H1 (cell line): ENCODE data around the gene TRIM9. TPM values are rescaled to one million over a fixed set of nuclear protein-coding genes. Genes with fewer than 3 reads are reported as not detected.

Source experiments
- CTCF ChIA-PET: fragments of 300-600 bp; sonication (Branson Sonifier 250); formaldehyde crosslinking; loops from one replicate; lab custom pipeline; 2021; ENCODE audit not compliant: partially characterized antibody; lab: Charles Lee
- POLR2A ChIA-PET: fragments of 300-600 bp; sonication (Branson Sonifier 250); formaldehyde crosslinking; loops from one replicate; lab custom pipeline; 2021; ENCODE audit warnings: inconsistent platforms; ENCODE audit not compliant: partially characterized antibody; lab: Charles Lee
- DNase-seq, 2 experiments: peaks; one replicate each; pipeline versions ENCODE4 v3.0.0 to v3.0.0-alpha.2; 2010 to 2022; ENCODE audit warnings: low spot score in 2 of 2, low read depth in 1 of 2, mixed read lengths in 1 of 2
- FAIRE-seq: peaks from 2 replicates; lab custom pipeline; 2011; peaks lifted over from hg19 to GRCh38; lab: Jason Lieb, UNC
- H2AFZ ChIP-seq: 2 replicates; pipeline ENCODE4 v1.8.1; 2012; ENCODE audit warnings: low read length, inconsistent platforms
- H2AK5ac ChIP-seq: 2 replicates; pipeline ENCODE4 v1.6.1; 2013; ENCODE audit warnings: low read depth, low read length
- H2BK120ac ChIP-seq: replicated peaks from 2 replicates; pipeline ENCODE3; 2013; ENCODE audit warnings: low read depth, low read length, inconsistent platforms
- H2BK12ac ChIP-seq: 2 replicates; pipeline ENCODE4 v1.6.1; 2013; ENCODE audit warnings: low read depth, low read length
- H2BK15ac ChIP-seq: 2 replicates; pipeline ENCODE4 v1.6.1; 2013; ENCODE audit warnings: low read length
- H2BK20ac ChIP-seq: 2 replicates; pipeline ENCODE4 v1.6.1; 2013; ENCODE audit warnings: low read length
- H2BK5ac ChIP-seq: 2 replicates; pipeline ENCODE4 v1.6.1; 2013; ENCODE audit warnings: low read depth, low read length
- H3K14ac ChIP-seq: 2 replicates; pipeline ENCODE4 v1.6.1; 2013; ENCODE audit warnings: inconsistent platforms; ENCODE audit not compliant: insufficient read length
- H3K18ac ChIP-seq: 2 replicates; pipeline ENCODE4 v1.6.1; 2013; ENCODE audit warnings: low read length; ENCODE audit errors: extremely low read depth
- H3K23ac ChIP-seq: 2 replicates; pipeline ENCODE4 v1.6.1; 2013; ENCODE audit warnings: inconsistent platforms; ENCODE audit not compliant: insufficient read length
- H3K23me2 ChIP-seq: 2 replicates; pipeline ENCODE4 v1.6.1; 2013; ENCODE audit warnings: low read depth, low read length
- H3K27ac ChIP-seq: 2 replicates; pipeline ENCODE4 v1.6.1; 2011; ENCODE audit warnings: low read depth, low read length, inconsistent platforms
- H3K27me3 ChIP-seq, 4 experiments: replicated peaks in 1 of 4; 1 replicate in 1 of 4; 2 replicates in 3 of 4; pipeline versions ENCODE4 v1.6.1 to v1.8.1; 2011 to 2013; ENCODE audit warnings: low read length in 3 of 4, mild to moderate bottlenecking in 3 of 4, inconsistent platforms in 2 of 4, mixed read lengths in 2 of 4, moderate library complexity in 1 of 4; ENCODE audit not compliant: control insufficient read depth in 3 of 4, insufficient read depth in 3 of 4; ENCODE audit errors: extremely low read depth in 1 of 4
- H3K36me3 ChIP-seq, 4 experiments: 2 replicates each; pipeline versions ENCODE4 v1.6.1 to v1.8.1; 2011 to 2013; ENCODE audit warnings: mild to moderate bottlenecking in 4 of 4, low read length in 3 of 4, moderate library complexity in 2 of 4, control low read depth in 1 of 4, inconsistent platforms in 1 of 4; ENCODE audit not compliant: insufficient read depth in 4 of 4, control insufficient read depth in 2 of 4
- H3K4ac ChIP-seq: replicated peaks from 2 replicates; pipeline ENCODE3; 2013; ENCODE audit warnings: low read length, low read depth, mixed read lengths, inconsistent platforms; ENCODE audit not compliant: insufficient read length
- H3K4me1 ChIP-seq, 4 experiments: replicated peaks in 1 of 4; 1 replicate in 1 of 4; 2 replicates in 3 of 4; pipeline versions ENCODE4 v1.6.1 to v1.8.1; 2011 to 2013; ENCODE audit warnings: low read length in 3 of 4, inconsistent platforms in 2 of 4, mixed read lengths in 1 of 4; ENCODE audit not compliant: insufficient read depth in 4 of 4, control insufficient read depth in 3 of 4
- H3K4me2 ChIP-seq, 2 experiments: 2 replicates each; pipeline versions ENCODE4 v1.6.1 to v1.8.1; 2011 to 2013; ENCODE audit warnings: low read depth in 2 of 2, low read length in 2 of 2, control low read depth in 1 of 2, inconsistent platforms in 1 of 2, mild to moderate bottlenecking in 1 of 2; ENCODE audit not compliant: insufficient read depth in 1 of 2
- H3K4me3 ChIP-seq, 4 experiments: fragments of 200-600, 300-600 bp in 1 of 4; sonication (generic), shearing (Covaris generic), sonication (Bioruptor Twin) in 1 of 4; 2 replicates each; pipeline versions ENCODE4 v1.5.1 to v1.8.1; 2011 to 2016; ENCODE audit warnings: low read length in 4 of 4, low read depth in 3 of 4, control low read depth in 2 of 4, inconsistent platforms in 2 of 4, mild to moderate bottlenecking in 2 of 4, mixed read lengths in 1 of 4, moderate library complexity in 1 of 4; ENCODE audit not compliant: insufficient read depth in 2 of 4; ENCODE audit errors: extremely low read depth in 1 of 4
- H3K56ac ChIP-seq: replicated peaks from 2 replicates; pipeline ENCODE3; 2013; ENCODE audit warnings: low read depth, mild to moderate bottlenecking, mixed read lengths, low read length, inconsistent platforms; ENCODE audit not compliant: insufficient read length
- H3K79me1 ChIP-seq: 2 replicates; pipeline ENCODE4 v1.6.1; 2013; ENCODE audit warnings: low read depth, low read length, control low read depth
- H3K79me2 ChIP-seq, 2 experiments: 2 replicates each; pipeline versions ENCODE4 v1.6.1 to v1.8.1; 2012 to 2013; ENCODE audit warnings: low read length in 2 of 2, mild to moderate bottlenecking in 2 of 2, inconsistent platforms in 1 of 2; ENCODE audit not compliant: insufficient read depth in 2 of 2, control insufficient read depth in 1 of 2
- H3K9ac ChIP-seq, 4 experiments: replicated peaks in 1 of 4; 1 replicate in 1 of 4; 2 replicates in 3 of 4; pipeline versions ENCODE4 v1.6.1 to v1.8.1; 2011 to 2013; ENCODE audit warnings: low read depth in 3 of 4, low read length in 3 of 4, control low read depth in 2 of 4, mild to moderate bottlenecking in 2 of 4, moderate library complexity in 2 of 4, inconsistent platforms in 1 of 4; ENCODE audit errors: extremely low read depth in 1 of 4
- H3K9me3 ChIP-seq, 2 experiments: 2 replicates each; pipeline versions ENCODE4 v1.6.1 to v1.8.1; 2012 to 2013; ENCODE audit warnings: mild to moderate bottlenecking in 2 of 2, moderate library complexity in 2 of 2, control low read depth in 1 of 2, inconsistent platforms in 1 of 2, low read depth in 1 of 2, low read length in 1 of 2, mixed read lengths in 1 of 2; ENCODE audit not compliant: insufficient read depth in 2 of 2
- H4K20me1 ChIP-seq, 2 experiments: replicated peaks in 1 of 2; 2 replicates each; pipeline versions ENCODE3 to v1.8.1; 2011 to 2013; ENCODE audit warnings: inconsistent platforms in 2 of 2, low read length in 2 of 2, mild to moderate bottlenecking in 1 of 2; ENCODE audit not compliant: insufficient read depth in 2 of 2, control insufficient read depth in 1 of 2
- H4K5ac ChIP-seq: 2 replicates; pipeline ENCODE4 v1.6.1; 2013; ENCODE audit warnings: low read length, low read depth, mixed read lengths, inconsistent platforms; ENCODE audit not compliant: insufficient read length
- H4K8ac ChIP-seq: 2 replicates; pipeline ENCODE4 v1.8.0; 2013; ENCODE audit warnings: mild to moderate bottlenecking, moderate library complexity, low read length, inconsistent platforms; ENCODE audit not compliant: insufficient read depth; ENCODE audit errors: extremely low read depth
- H4K91ac ChIP-seq: replicated peaks from 2 replicates; pipeline ENCODE3; 2013; ENCODE audit warnings: low read length, mixed read lengths, inconsistent platforms; ENCODE audit not compliant: insufficient read length
- ASH2L ChIP-seq: fragments of 200-600, 300-600 bp; sonication (generic); IDR thresholded peaks from one replicate; pipeline ENCODE4 v1.7.1; 2017; ENCODE audit warnings: low read length
- BACH1 ChIP-seq: IDR thresholded peaks from 2 replicates; pipeline ENCODE4 v1.6.1; 2012; ENCODE audit warnings: low read length, improper control_type of control experiment
- CBX5 ChIP-seq: fragments of 300-800, 300-1000 bp; sonication (generic); IDR thresholded peaks from 2 replicates; pipeline ENCODE4 v1.7.1; 2016; ENCODE audit warnings: antibody characterized with exemption, low read length, low read depth
- CHD2 ChIP-seq: IDR thresholded peaks from 2 replicates; pipeline ENCODE4 v1.6.1; 2012; ENCODE audit warnings: low read length, improper control_type of control experiment
- CREB1 ChIP-seq: IDR thresholded peaks from 2 replicates; pipeline ENCODE4 v1.6.1; 2012; ENCODE audit warnings: inconsistent platforms
- E2F6 ChIP-seq: IDR thresholded peaks from 2 replicates; pipeline ENCODE4 v1.6.1; 2012; ENCODE audit warnings: inconsistent platforms
- FOSL1 ChIP-seq: IDR thresholded peaks from 2 replicates; pipeline ENCODE4 v1.6.1; 2011; ENCODE audit warnings: mild to moderate bottlenecking, low read depth, low read length, moderate library complexity; ENCODE audit not compliant: insufficient read depth
- JUND ChIP-seq: IDR thresholded peaks from 2 replicates; pipeline ENCODE4 v1.6.1; 2011; ENCODE audit warnings: mild to moderate bottlenecking, improper control_type of control experiment, low read length
- MAX ChIP-seq: IDR thresholded peaks from 2 replicates; pipeline ENCODE4 v1.6.1; 2012; ENCODE audit warnings: inconsistent platforms
- RXRA ChIP-seq: IDR thresholded peaks from 2 replicates; pipeline ENCODE4 v1.6.1; 2011; ENCODE audit warnings: low read depth, mild to moderate bottlenecking, low read length, moderate library complexity; ENCODE audit not compliant: insufficient read depth
- SAP30 ChIP-seq: fragments of 300-600 bp; sonication (generic); IDR thresholded peaks from 2 replicates; pipeline ENCODE4 v1.7.1; 2012; ENCODE audit warnings: low read length, moderate library complexity, mild to moderate bottlenecking, inconsistent platforms; ENCODE audit not compliant: insufficient read depth, insufficient replicate concordance
- SIRT6 ChIP-seq: IDR thresholded peaks from one replicate; pipeline ENCODE4 v1.7.1; 2012; ENCODE audit warnings: low read length, inconsistent platforms
- ZNF274 ChIP-seq: IDR thresholded peaks from 2 replicates; pipeline ENCODE4 v1.7.0; 2012; ENCODE audit warnings: low read length, borderline replicate concordance; ENCODE audit errors: extremely low read depth
- WGBS, 2 experiments: shearing (Covaris generic) in 1 of 2; methylation state at CpG; one replicate each; pipeline versions ENCODE4 v1.1.6 to v1.1.7; 2013 to 2015; ENCODE audit warnings: low lambda C conversion rate in 2 of 2, mixed read lengths in 2 of 2, inconsistent platforms in 1 of 2, low coverage in 1 of 2, missing lambda C conversion rate in 1 of 2; ENCODE audit not compliant: insufficient replicate concordance in 2 of 2, insufficient coverage in 1 of 2, insufficient read length in 1 of 2; ENCODE audit errors: extremely low coverage in 1 of 2, missing lambda C conversion rate in 1 of 2; 5-methylcytosine and 5-hydroxymethylcytosine counted together
- polyA plus RNA-seq, 7 experiments: library from polyadenylated mRNA; depleted of rRNA in 3 of 7; stranded (reverse) in 5 of 7; unstranded in 2 of 7; fragments of >200 nt in 5 of 7; fragments of 200-250 nt in 2 of 7; gene quantifications; 1 replicate in 5 of 7; 2 replicates in 1 of 7; 4 replicates in 1 of 7; pipeline versions ENCODE4 v1.2.1 to v1.2.3, GENCODE V29; 2011 to 2013; ENCODE audit warnings: missing spikeins in 2 of 7, mixed read lengths in 2 of 7
- total RNA-seq: library from RNA; stranded (reverse); fragmentation: NEBNext Ultra II Directional; extraction: Animal tissue kit (Norgen Biotek cat#: 25700); gene quantifications from 2 replicates; pipeline ENCODE4 v1.2.1, GENCODE V29; 2021

TRIM9 gene
- total and polyA plus RNA-seq, 2 of the 8 experiments (the other 6 are each of a cell fraction or from before 2014, with no cell fraction given) = 2.7 to 5.4 TPM

GRCh38 chr14:51079489-51079888, 15.4 kb downstream of the TRIM9 start:
- Histone ChIP-seq H2BK15ac (no peak overlapping the region), H3K23ac (no peak overlapping the region), H4K5ac (no peak overlapping the region), H2AK5ac (no peak overlapping the region), H3K27ac (no peak overlapping the region), H3K79me2 (no peaks in the 10 kb centered on the region), H2BK5ac (no peak overlapping the region), H3K4me3 (no peak overlapping the region), H3K79me1 (no peaks in the 10 kb centered on the region), H3K27me3 (no peaks in the 10 kb centered on the region), H3K4ac (no peak overlapping the region), H3K14ac (no peak overlapping the region), H2BK12ac (no peak overlapping the region), H3K9me3 (no peaks in the 10 kb centered on the region), H4K20me1 (no peaks in the 10 kb centered on the region), H3K36me3 (no peaks in the 10 kb centered on the region), H3K9ac (no peak overlapping the region), H2AFZ (no peak overlapping the region), H4K8ac (no peak overlapping the region), H3K4me1 (no peaks in the 10 kb centered on the region), H3K56ac (no peak overlapping the region), H2BK20ac (no peak overlapping the region), H3K23me2 (no peaks in the 10 kb centered on the region), H2BK120ac (no peak overlapping the region), H3K4me2 (no peak overlapping the region), H4K91ac (no peak overlapping the region), H3K18ac (no peak overlapping the region)
- POLR2A ChIA-PET = no interaction called here
- WGBS, 2 experiments = 69% methylated on average over 1 of the region's 1 CpG; no CpG with 5 or more reads in 1 of the 2 experiments
- no peak for FAIRE-seq
- DNase-seq = no peak
- CTCF ChIA-PET = interaction anchor here (0.6 kb wide), 2 partner anchors 18 to 394 kb away, joined by 3 read pairs; no protein-coding TSS in a partner anchor
- TF ChIP-seq ZNF274 (no peak), MAX (no peak), ASH2L (no peak), JUND (no peak), SAP30 (no peak), SIRT6 (no peak), CHD2 (no peak), CBX5 (no peak), CREB1 (no peak), E2F6 (no peak), BACH1 (no peak), FOSL1 (no peak), RXRA (no peak)
